ENCODE results near the gene FXYD5.

The FXYD5 gene

GRCh38 chr19:35108730-35109129, 45.8 kb upstream of the FXYD5 start:
- no peaks in the 10 kb centered on the region for H3K36me3 ChIP-seq (ENCODE audit: insufficient read depth, insufficient read length, low read length)
- no peak for TF ChIP-seq YY1 (IDR thresholded peaks at IDR 0.05; ENCODE audit: insufficient read depth, insufficient read length)
- TF ChIP-seq ZNF274 (IDR thresholded peaks at IDR 0.05; ENCODE audit: low read depth, low read length): no peak
- TF ChIP-seq SUZ12 (IDR thresholded peaks at IDR 0.05; ENCODE audit: extremely low read depth, insufficient read depth, insufficient read length): no peak
- no peaks in the 10 kb centered on the region for H3K27me3 ChIP-seq (ENCODE audit: insufficient read depth, insufficient read length)
- DNase-seq (ENCODE audit: low read depth, low spot score): no peak
- H3K9ac ChIP-seq (ENCODE audit: insufficient read length, low read depth): no peak overlapping the region
- peaks cover 5% of the 10 kb centered on the region; the same call in 1 of the 2 replicates for H3K9me3 ChIP-seq (ENCODE audit: insufficient read depth, low read length)
- H3K4me3 ChIP-seq (ENCODE audit: insufficient read length, low read depth): no peak overlapping the region
- no peaks in the 10 kb centered on the region for H3K4me1 ChIP-seq (ENCODE audit: insufficient read depth, insufficient read length)

- DNase-seq (ENCODE audit: low read depth, low spot score): no peak
- no peak overlapping the region for H3K4me3 ChIP-seq (ENCODE audit: insufficient read length, low read depth)
- H3K9me3 ChIP-seq (ENCODE audit: insufficient read depth, low read length): peaks cover 5% of the 10 kb centered on the region; the same call in 1 of the 2 replicates
- TF ChIP-seq ZNF274 (IDR thresholded peaks at IDR 0.05; ENCODE audit: low read depth, low read length) (no peak), SUZ12 (IDR thresholded peaks at IDR 0.05; ENCODE audit: extremely low read depth, insufficient read depth, insufficient read length) (no peak), YY1 (IDR thresholded peaks at IDR 0.05; ENCODE audit: insufficient read depth, insufficient read length) (no peak)
- no peaks in the 10 kb centered on the region for H3K27me3 ChIP-seq (ENCODE audit: insufficient read depth, insufficient read length)
- H3K36me3 ChIP-seq (ENCODE audit: insufficient read depth, insufficient read length, low read length): no peaks in the 10 kb centered on the region
- no peaks in the 10 kb centered on the region for H3K4me1 ChIP-seq (ENCODE audit: insufficient read depth, insufficient read length)
- H3K9ac ChIP-seq (ENCODE audit: insufficient read length, low read depth): no peak overlapping the region
Observed at GRCh38 chr19:35109395-35110112, 45.0 kb upstream of the FXYD5 start.

GRCh38 chr19:35110974-35111373, 43.6 kb upstream of the FXYD5 start:
- Histone ChIP-seq H3K27me3 (ENCODE audit: insufficient read depth, insufficient read length) (no peaks in the 10 kb centered on the region), H3K36me3 (ENCODE audit: insufficient read depth, insufficient read length, low read length) (no peaks in the 10 kb centered on the region), H3K9me3 (ENCODE audit: insufficient read depth, low read length) (0 out of 2 replicates have a peak, but pooled peaks cover under 1% of the 10 kb centered on the region), H3K4me1 (ENCODE audit: insufficient read depth, insufficient read length) (no peaks in the 10 kb centered on the region), H3K9ac (ENCODE audit: insufficient read length, low read depth) (no peak overlapping the region), H3K4me3 (ENCODE audit: insufficient read length, low read depth) (no peak overlapping the region)
- TF ChIP-seq SUZ12 (IDR thresholded peaks at IDR 0.05; ENCODE audit: extremely low read depth, insufficient read depth, insufficient read length) (no peak), YY1 (IDR thresholded peaks at IDR 0.05; ENCODE audit: insufficient read depth, insufficient read length) (no peak), ZNF274 (IDR thresholded peaks at IDR 0.05; ENCODE audit: low read depth, low read length) (no peak)
- no peak for DNase-seq (ENCODE audit: low read depth, low spot score)

- H3K27me3 ChIP-seq (ENCODE audit: insufficient read depth, insufficient read length): no peaks in the 10 kb centered on the region
- no peaks in the 10 kb centered on the region for H3K4me1 ChIP-seq (ENCODE audit: insufficient read depth, insufficient read length)
- H3K9ac ChIP-seq (ENCODE audit: insufficient read length, low read depth): no peak overlapping the region
- no peak overlapping the region for H3K4me3 ChIP-seq (ENCODE audit: insufficient read length, low read depth)
- H3K36me3 ChIP-seq (ENCODE audit: insufficient read depth, insufficient read length, low read length): no peaks in the 10 kb centered on the region
- DNase-seq (ENCODE audit: low read depth, low spot score): no peak
- no peak for TF ChIP-seq ZNF274 (IDR thresholded peaks at IDR 0.05; ENCODE audit: low read depth, low read length)
- no peak for TF ChIP-seq SUZ12 (IDR thresholded peaks at IDR 0.05; ENCODE audit: extremely low read depth, insufficient read depth, insufficient read length)
- no peak for TF ChIP-seq YY1 (IDR thresholded peaks at IDR 0.05; ENCODE audit: insufficient read depth, insufficient read length)
- H3K9me3 ChIP-seq (ENCODE audit: insufficient read depth, low read length): no peaks in the 10 kb centered on the region
Observed at GRCh38 chr19:35112995-35113688, 41.4 kb upstream of the FXYD5 start.

GRCh38 chr19:35114353-35115176, 40.0 kb upstream of the FXYD5 start:
- peak; percentile 73 for DNase-seq (ENCODE audit: low read depth, low spot score)
- Histone ChIP-seq H3K9ac (ENCODE audit: insufficient read length, low read depth) (peak overlapping the region; percentile 67), H3K36me3 (ENCODE audit: insufficient read depth, insufficient read length, low read length) (no peaks in the 10 kb centered on the region), H3K27me3 (ENCODE audit: insufficient read depth, insufficient read length) (no peaks in the 10 kb centered on the region), H3K4me3 (ENCODE audit: insufficient read length, low read depth) (no peak overlapping the region), H3K9me3 (ENCODE audit: insufficient read depth, low read length) (no peaks in the 10 kb centered on the region), H3K4me1 (ENCODE audit: insufficient read depth, insufficient read length) (peaks cover 5% of the 10 kb centered on the region)
- TF ChIP-seq YY1 (IDR thresholded peaks at IDR 0.05; ENCODE audit: insufficient read depth, insufficient read length): no peak
- no peak for TF ChIP-seq SUZ12 (IDR thresholded peaks at IDR 0.05; ENCODE audit: extremely low read depth, insufficient read depth, insufficient read length)
- no peak for TF ChIP-seq ZNF274 (IDR thresholded peaks at IDR 0.05; ENCODE audit: low read depth, low read length)

- TF ChIP-seq YY1 (IDR thresholded peaks at IDR 0.05; ENCODE audit: insufficient read depth, insufficient read length) (no peak), SUZ12 (IDR thresholded peaks at IDR 0.05; ENCODE audit: extremely low read depth, insufficient read depth, insufficient read length) (no peak), ZNF274 (IDR thresholded peaks at IDR 0.05; ENCODE audit: low read depth, low read length) (no peak)
- Histone ChIP-seq H3K36me3 (ENCODE audit: insufficient read depth, insufficient read length, low read length) (no peaks in the 10 kb centered on the region), H3K4me3 (ENCODE audit: insufficient read length, low read depth) (no peak within 1 kb of the TSS), H3K9ac (ENCODE audit: insufficient read length, low read depth) (peak within 1 kb of the TSS; percentile 67), H3K4me1 (ENCODE audit: insufficient read depth, insufficient read length) (peaks cover 5% of the 10 kb centered on the region), H3K9me3 (ENCODE audit: insufficient read depth, low read length) (no peaks in the 10 kb centered on the region), H3K27me3 (ENCODE audit: insufficient read depth, insufficient read length) (no peaks in the 10 kb centered on the region)
- no peak for DNase-seq (ENCODE audit: low read depth, low spot score)
Observed at GRCh38 chr19:35115177-35115951, 39.2 kb upstream of the FXYD5 start, which contains the start of gene FXYD3. Gene FXYD3 (plus strand): TSS chr19:35115823. CDS start chr19:35119377, 3,554 bp downstream.
